Kidney tubule cell (primary cell): ENCODE results near the gene DYSF.

Experiments used
- DNase-seq: peaks from one replicate; pipeline ENCODE4 v3.0.0-alpha.2; 2018; ENCODE audit warnings: low spot score

DYSF gene

DNA sequence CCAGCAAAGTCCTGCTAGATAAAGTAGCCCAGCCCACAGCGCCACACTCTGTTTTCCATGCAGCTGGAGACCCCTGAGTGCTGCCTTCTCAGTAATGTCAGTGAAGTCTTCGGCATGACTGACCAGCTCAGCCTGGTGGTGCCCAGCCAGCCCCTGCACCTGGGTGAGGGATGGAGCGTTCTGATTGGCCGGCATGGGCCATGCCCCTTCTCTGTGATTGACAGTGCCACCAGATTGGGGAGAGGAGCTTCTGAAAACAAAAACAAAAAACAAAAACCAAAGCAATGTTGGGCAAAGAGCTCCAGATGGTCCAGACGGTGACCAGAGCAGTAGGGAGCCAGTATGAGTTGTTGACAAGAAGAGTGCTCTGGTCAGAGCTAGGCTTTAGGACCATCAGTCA, 122.6 kb downstream of the DYSF start:
- DNase-seq: no peak

GRCh38 chr2:71576541-71576940, 123.2 kb downstream of the DYSF start:
- DNase-seq: no peak

- DNase-seq: no peak
Observed at GRCh38 chr2:71577209-71577608, 123.8 kb downstream of the DYSF start.

DNA sequence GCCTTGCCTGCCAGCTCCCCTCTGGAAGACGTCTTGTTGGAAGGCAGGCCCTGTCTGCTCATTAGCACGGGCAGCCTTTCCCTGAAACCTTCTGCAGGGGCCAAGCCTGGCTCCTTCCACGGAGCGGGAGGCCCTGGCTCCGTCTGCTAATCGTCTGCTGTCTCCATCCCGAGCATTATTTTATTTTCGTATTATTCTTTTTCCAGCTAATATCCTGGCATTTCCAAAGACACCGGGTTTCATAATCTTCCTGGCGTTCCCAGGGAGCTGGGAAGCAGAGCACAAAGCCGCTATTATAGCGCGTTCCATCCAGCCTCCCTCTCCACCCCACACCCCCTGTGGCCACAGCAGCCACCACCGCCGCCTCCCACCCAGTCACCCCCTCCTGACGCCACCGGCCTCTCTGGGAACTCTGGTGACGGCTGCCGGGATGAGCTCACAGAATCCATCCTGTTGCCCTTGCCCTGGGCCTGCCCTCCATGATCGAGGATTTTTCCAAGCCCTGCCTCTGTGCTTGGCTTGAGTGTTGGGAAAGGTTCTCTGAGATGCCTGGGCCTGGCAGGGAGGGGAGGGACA, 125.5 kb downstream of the DYSF start:
- DNase-seq: no peak

DNA sequence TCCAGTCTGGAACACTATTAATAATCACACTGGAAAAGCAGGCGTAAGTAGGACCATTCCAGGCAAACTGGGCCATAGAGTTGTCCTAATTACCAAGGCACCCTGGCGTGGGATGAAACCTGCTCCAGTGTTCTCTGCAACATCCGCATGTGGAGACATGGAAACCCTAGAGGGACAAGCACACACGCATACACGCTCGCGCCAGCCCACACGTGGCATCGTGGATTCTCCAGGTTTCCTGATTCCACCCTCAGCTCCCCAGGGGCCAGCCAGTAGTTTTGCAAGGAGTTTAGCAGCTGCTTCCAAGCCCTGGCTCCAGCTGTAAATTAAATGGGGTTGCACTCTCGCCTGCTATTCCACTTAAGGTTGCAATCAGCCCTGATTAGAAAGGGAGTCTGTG, 127.7 kb downstream of the DYSF start:
- no peak for DNase-seq

DNA sequence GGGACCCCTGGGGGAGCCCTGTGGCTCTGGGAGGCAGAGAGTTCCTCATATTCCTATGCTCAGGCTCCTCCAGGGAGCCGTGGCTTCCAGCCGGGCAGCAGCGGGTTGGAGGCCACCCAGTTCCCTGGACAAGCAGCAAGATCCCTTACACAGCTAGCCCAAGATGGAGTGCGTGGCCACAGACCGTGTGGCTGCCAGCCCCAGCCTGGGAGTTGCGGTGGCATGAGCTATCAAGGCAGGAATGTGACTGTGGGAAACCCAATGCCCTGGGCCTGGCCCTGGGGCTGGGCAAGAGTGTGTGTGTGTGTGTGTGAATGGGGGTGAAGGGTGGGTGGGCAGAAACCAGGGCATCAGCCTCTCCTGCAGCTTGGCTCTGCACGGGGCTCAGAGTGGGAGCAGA, 130.5 kb downstream of the DYSF start:
- no peak for DNase-seq

GRCh38 chr2:71586471-71586870, 133.1 kb downstream of the DYSF start:
- DNase-seq: no peak

DNA sequence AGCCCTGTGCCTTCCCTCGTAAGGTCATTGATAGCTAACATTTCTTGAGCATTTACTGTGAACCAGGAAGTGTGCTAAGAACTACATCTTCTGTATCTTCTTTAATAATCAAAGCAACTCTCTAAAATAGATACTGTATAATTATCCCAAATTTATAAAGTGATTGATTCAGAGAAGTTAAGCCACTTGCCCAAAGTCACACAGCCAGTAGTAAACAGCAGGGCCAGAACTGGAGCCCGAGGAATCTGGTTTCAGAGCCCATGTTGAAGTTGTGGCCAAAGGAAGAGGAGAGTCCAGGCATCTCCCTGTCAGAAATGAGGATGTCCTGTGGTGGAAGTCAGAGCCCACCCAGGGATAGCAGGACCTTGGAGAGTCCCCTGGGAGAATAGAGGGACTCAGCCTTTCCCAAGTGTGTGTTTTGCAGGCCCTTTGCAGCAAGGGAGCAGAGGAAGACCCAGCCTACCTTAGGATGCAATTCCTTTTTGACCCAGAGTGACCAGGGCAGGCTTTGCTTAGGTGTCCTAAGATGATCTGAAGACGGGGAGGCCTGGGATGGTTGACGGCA, 134.2 kb downstream of the DYSF start:
- no peak for DNase-seq

DNA sequence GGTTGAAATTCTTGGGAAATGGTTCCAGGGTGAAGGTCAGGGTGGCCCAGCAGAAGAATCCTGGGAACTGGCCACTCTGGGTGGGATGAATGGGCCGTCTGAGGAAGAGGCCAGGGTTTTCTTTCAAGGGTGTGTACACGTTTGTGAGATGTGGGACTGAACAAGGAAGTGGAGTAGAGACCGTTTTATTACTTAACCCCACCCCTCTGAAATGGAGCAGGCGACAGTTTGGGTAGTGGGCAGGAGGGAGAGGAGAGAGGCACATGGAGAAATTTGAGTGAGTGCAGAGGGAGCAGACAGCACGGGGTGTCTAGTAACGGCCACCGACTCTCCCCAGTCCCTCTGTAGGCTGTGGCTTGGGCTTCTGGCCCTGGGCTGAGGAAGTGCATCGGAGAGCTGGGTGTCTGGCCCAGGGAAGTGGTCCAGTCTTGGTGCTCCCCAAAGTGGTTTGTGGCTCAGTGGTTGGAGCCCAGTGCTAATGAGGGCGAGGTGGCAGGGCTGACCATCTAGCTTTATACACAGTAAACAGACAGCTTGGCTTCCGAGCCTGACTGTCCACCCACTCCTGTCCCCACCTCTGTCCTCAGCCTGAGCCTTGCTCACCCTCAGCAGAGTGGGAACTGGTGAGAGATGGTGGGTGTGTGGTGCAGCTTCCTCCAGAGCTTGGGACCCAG, 135.3 kb downstream of the DYSF start:
- DNase-seq: no peak

DNA sequence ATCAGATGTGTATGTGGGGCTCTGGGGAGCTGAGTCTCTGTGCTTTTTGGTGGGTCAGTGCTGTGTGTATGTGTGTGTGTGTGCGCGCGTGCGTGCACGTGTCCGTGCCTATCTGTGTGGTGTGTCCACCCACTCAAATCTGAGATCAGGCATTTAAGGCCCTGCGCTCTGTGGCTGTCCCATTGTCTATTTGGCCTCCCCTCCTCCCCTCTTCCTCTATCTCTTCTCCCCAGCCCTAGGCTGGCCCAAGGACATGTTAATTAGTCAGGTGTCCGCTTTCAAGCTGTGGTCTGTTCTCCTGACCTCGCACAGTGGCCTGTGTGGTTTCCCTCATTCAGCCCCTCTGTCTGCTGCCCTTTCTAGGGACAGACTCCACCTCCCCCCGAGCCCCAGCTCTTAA, 136.4 kb downstream of the DYSF start:
- DNase-seq: no peak

DNA sequence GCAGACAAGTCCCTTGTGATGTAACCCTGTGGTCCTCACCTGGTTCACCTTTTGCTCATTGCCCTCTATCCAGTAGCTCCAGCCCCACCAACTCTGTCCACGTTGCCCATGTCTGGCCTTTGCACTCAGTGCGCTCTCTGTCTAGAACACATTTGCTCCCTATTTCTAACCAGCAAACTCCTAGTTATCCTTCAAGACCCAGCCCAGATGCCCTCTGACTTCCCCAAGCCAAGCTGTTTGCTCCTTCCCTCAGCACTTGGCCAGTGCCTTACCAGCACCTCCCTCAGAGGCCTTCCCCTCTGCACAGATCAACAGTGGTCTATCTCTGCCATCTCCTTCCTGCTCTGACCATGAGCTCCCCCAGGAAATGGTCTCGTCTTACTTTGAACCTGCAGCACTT, 137.7 kb downstream of the DYSF start:
- no peak for DNase-seq

DNA sequence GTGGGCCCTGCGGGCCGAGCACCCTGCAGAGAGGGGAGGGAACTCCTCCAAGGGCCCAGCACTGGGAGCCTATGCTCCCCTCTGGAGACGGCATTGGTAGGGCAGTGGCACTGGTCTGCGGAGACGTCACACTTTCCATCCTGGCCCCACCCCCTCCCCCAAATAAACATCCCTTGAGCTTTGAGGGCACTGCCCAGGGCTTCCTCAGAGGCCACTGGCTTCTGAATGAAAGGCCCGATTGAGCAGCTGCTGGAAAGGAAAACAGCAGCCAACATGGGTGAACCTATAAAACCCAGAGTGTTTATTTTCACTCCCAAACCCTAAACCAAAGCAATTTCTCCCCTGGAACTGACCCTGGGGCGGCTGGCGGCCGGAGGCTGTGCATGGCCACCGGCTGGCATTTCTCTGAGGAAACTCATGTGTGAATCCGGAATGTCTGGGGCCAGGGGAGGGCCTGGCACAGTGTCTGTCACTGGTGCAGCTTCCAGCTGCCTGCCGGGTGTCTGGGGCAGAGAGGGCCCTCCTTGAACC, 138.9 kb downstream of the DYSF start:
- no peak for DNase-seq

- DNase-seq: no peak
Observed at GRCh38 chr2:71595569-71595968, 142.2 kb downstream of the DYSF start.

GRCh38 chr2:71596011-71596410, 142.7 kb downstream of the DYSF start:
- DNase-seq: no peak

GRCh38 chr2:71597756-71598155, 144.4 kb downstream of the DYSF start:
- no peak for DNase-seq

- no peak for DNase-seq
Observed at GRCh38 chr2:71598526-71598925, 145.2 kb downstream of the DYSF start.

GRCh38 chr2:71599038-71599437, 145.7 kb downstream of the DYSF start:
- no peak for DNase-seq

GRCh38 chr2:71599646-71600236, 146.4 kb downstream of the DYSF start:
- no peak for DNase-seq

DNA sequence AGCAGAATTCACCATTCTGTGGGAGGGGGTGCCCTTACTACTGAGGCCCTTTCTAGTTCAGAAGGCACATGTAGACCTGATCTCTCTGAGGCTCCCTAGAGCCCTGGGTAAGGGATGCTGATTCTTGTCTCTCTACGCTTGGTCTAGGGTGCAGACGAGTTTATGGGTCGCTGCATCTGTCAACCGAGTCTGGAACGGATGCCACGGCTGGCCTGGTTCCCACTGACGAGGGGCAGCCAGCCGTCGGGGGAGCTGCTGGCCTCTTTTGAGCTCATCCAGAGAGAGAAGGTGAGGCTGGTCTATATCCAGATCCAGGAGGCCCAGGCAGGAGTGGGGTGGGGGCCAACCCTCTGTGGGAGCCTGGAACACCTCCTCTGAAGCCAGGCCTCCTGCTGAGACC, 147.2 kb downstream of the DYSF start:
- DNase-seq: no peak

DNA sequence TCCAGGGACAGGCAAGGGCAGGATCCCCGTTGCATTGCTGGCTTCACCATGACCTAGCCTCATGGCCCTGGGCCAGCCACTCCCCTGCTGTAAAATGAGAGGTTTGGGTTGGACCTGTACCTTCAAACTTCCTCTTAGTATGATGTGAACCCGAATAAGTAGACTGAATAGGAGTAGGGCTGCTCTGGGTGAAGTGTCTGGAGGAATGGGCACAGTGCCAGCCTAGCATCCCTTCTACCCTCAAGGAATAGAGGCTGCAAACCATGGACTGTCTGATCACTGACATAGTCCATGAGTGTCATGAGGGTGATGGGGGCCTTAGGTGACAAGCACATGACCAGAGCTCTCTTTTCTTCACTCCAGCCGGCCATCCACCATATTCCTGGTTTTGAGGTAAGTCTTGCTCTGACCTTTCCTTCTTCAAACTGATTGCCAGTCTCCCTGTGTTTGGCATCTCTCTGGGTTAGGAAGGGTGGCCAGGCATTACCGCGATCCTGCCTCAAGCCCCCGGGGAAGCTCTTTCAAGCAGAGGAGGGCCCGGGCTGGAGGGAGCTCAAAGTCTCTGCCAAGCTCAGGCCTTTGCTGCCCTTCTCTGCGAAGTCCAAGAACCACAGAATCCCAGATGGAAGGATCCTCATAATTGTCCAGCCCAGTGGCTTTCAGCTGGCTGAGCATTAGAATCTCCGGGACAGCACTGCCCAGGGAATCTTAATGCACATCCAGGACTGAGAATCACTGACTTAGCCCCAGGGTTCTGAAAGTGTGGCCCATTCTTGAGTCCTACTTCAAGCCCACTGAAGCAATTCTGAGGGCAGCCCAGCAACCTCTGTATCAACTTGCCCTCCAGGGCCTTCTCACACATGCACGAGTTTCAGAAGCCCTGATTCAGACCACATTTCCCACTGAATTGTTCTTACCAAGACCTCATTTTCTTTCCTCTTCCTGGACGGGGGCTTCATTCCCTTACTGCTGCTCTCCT, 148.1 kb downstream of the DYSF start:
- DNase-seq: no peak

GRCh38 chr2:71602115-71602495, 148.7 kb downstream of the DYSF start:
- DNase-seq: no peak

GRCh38 chr2:71602581-71602980, 149.2 kb downstream of the DYSF start:
- no peak for DNase-seq
